Neural progenitor cell (in vitro differentiated cells): ENCODE measurements around the gene PTGER4. TPM values are rescaled to one million over a fixed set of nuclear protein-coding genes. Genes with fewer than 3 reads are reported as not detected.

Source experiments
- DNase-seq: peaks from one replicate; pipeline ENCODE4 v3.0.0-alpha.2; 2016; ENCODE audit warnings: low spot score
- H2AFZ ChIP-seq: fragments of 200-600 bp; sonication (generic); replicated peaks from 2 replicates; pipeline ENCODE4 v1.6.1; 2016; ENCODE audit warnings: antibody characterized with exemption
- H3F3A ChIP-seq: fragments of 200-600 bp; sonication (generic); 2 replicates; pipeline ENCODE4 v1.6.1; 2016; ENCODE audit warnings: antibody characterized with exemption, low read depth
- H3K27ac ChIP-seq: fragments of 200-600 bp; sonication (generic); 2 replicates; pipeline ENCODE4 v1.5.1; 2016; ENCODE audit warnings: mild to moderate bottlenecking
- H3K27me3 ChIP-seq: fragments of 200-600 bp; sonication (generic); 2 replicates; pipeline ENCODE4 v1.6.1; 2016; ENCODE audit warnings: mild to moderate bottlenecking, moderate library complexity
- H3K36me3 ChIP-seq: fragments of 200-600 bp; sonication (generic); 2 replicates; pipeline ENCODE4 v1.5.1; 2016
- H3K4me1 ChIP-seq: fragments of 200-600 bp; sonication (generic); 2 replicates; pipeline ENCODE4 v1.6.1; 2016; ENCODE audit warnings: mixed run types
- H3K4me2 ChIP-seq: fragments of 200-600 bp; sonication (generic); 2 replicates; pipeline ENCODE4 v1.6.1; 2016
- H3K4me3 ChIP-seq: fragments of 200-600 bp; sonication (generic); 2 replicates; pipeline ENCODE4 v1.5.1; 2016
- H3K79me2 ChIP-seq: fragments of 200-600 bp; sonication (generic); 2 replicates; pipeline ENCODE4 v1.6.1; 2016; ENCODE audit warnings: low read depth
- H3K9ac ChIP-seq: fragments of 200-600 bp; sonication (generic); 2 replicates; pipeline ENCODE4 v1.6.1; 2016
- H3K9me3 ChIP-seq: fragments of 200-600 bp; sonication (generic); 2 replicates; pipeline ENCODE4 v1.5.1; 2016; ENCODE audit warnings: low read depth
- H4K20me1 ChIP-seq: fragments of 200-600 bp; sonication (generic); 2 replicates; pipeline ENCODE4 v1.6.1; 2016; ENCODE audit warnings: low read depth
- H3K27ac Mint-ChIP-seq: 3 replicates; pipeline ENCODE4 v1.8.0; 2021; ENCODE audit warnings: mixed read lengths
- H3K27me3 Mint-ChIP-seq: 2 replicates; pipeline ENCODE4 v1.8.0; 2022; ENCODE audit warnings: low read depth, mild to moderate bottlenecking, inconsistent platforms, moderate library complexity, mixed read lengths; ENCODE audit not compliant: insufficient read depth
- H3K36me3 Mint-ChIP-seq: 3 replicates; pipeline ENCODE4 v1.8.0; 2021; ENCODE audit warnings: mixed read lengths
- H3K4me1 Mint-ChIP-seq: 3 replicates; pipeline ENCODE4 v1.8.0; 2021; ENCODE audit warnings: mixed read lengths
- H3K4me3 Mint-ChIP-seq: 3 replicates; pipeline ENCODE4 v1.8.0; 2021; ENCODE audit warnings: mild to moderate bottlenecking, moderate library complexity, mixed read lengths
- H3K9me3 Mint-ChIP-seq: 3 replicates; pipeline ENCODE4 v1.8.0; 2020; ENCODE audit warnings: mixed read lengths
- EZH2 ChIP-seq: fragments of 200-600 bp; sonication (generic); IDR thresholded peaks from 2 replicates; pipeline ENCODE4 v1.6.1; 2017; ENCODE audit warnings: antibody characterized with exemption, mild to moderate bottlenecking, moderate library complexity
- EZH2phosphoT487 ChIP-seq: fragments of 200-600 bp; sonication (generic); IDR thresholded peaks from 2 replicates; pipeline ENCODE4 v1.6.1; 2017; ENCODE audit warnings: antibody characterized with exemption
- total RNA-seq: library from RNA; depleted of rRNA; stranded (reverse); fragments of >200 nt; gene quantifications from 2 replicates; pipeline ENCODE4 v1.2.3, GENCODE V29; 2015; ENCODE audit warnings: low replicate concordance
- TF ChIP-seq, protein P1 (sequence below): fragments of 200-600 bp; sonication (generic); IDR thresholded peaks from 2 replicates; pipeline ENCODE4 v1.5.1; 2017; ENCODE audit warnings: antibody characterized with exemption, mild to moderate bottlenecking

PTGER4 gene
- total RNA-seq = 0.65 TPM in 1 of 2 replicates, not detected in the other

DNA sequence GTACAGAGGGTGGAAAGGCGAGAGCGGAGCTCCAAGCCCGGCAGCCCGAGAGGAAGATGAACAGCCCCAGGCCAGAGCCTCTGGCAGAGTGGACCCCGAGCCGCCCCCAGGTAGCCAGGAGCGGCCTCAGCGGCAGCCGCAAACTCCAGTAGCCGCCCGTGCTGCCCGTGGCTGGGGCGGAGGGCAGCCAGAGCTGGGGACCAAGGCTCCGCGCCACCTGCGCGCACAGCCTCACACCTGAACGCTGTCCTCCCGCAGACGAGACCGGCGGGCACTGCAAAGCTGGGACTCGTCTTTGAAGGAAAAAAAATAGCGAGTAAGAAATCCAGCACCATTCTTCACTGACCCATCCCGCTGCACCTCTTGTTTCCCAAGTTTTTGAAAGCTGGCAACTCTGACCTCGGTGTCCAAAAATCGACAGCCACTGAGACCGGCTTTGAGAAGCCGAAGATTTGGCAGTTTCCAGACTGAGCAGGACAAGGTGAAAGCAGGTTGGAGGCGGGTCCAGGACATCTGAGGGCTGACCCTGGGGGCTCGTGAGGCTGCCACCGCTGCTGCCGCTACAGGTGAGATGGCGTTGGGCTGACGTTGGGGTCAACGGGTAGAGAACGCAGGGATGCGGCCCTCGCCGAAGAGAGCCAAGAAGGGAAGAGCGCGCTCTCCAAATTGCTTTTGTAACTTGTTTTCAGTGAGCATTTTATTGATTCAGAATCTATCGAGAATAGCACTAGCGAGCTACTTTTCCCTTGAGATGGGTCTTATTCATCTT, at the start of gene PTGER4:
TSS of gene PTGER4 (plus strand) at position 3 of the 769 bp plus-strand sequence. CDS start 1,079 bp downstream, outside the sequence.
- H2AFZ ChIP-seq = peak within 1 kb of the TSS; percentile 94
- no peaks in the 10 kb centered on the region for H3K79me2 ChIP-seq
- no peak within 1 kb of the TSS for H3K9ac ChIP-seq
- no peaks in the 10 kb centered on the region for H3K36me3 ChIP-seq
- peak within 1 kb of the TSS; percentile 68 for H3K4me3 ChIP-seq
- H3K9me3 Mint-ChIP-seq = no peaks in the 10 kb centered on the region
- peaks cover 16% of the 10 kb centered on the region for H3F3A ChIP-seq
- peaks cover 36% of the 10 kb centered on the region for H3K4me1 Mint-ChIP-seq
- peaks cover 79% of the 10 kb centered on the region for H3K27me3 ChIP-seq
- H3K27ac Mint-ChIP-seq = no peak within 1 kb of the TSS
- peak within 1 kb of the TSS; percentile 92 for H3K4me3 Mint-ChIP-seq
- peaks cover 35% of the 10 kb centered on the region for H3K27me3 Mint-ChIP-seq
- H3K4me1 ChIP-seq = peaks cover 27% of the 10 kb centered on the region
- H3K9me3 ChIP-seq = no peaks in the 10 kb centered on the region
- no peaks in the 10 kb centered on the region for H3K36me3 Mint-ChIP-seq
- TF ChIP-seq EZH2phosphoT487 (peak; percentile 9), EZH2 (peak; percentile 40)
- TF ChIP-seq, protein P1, sequence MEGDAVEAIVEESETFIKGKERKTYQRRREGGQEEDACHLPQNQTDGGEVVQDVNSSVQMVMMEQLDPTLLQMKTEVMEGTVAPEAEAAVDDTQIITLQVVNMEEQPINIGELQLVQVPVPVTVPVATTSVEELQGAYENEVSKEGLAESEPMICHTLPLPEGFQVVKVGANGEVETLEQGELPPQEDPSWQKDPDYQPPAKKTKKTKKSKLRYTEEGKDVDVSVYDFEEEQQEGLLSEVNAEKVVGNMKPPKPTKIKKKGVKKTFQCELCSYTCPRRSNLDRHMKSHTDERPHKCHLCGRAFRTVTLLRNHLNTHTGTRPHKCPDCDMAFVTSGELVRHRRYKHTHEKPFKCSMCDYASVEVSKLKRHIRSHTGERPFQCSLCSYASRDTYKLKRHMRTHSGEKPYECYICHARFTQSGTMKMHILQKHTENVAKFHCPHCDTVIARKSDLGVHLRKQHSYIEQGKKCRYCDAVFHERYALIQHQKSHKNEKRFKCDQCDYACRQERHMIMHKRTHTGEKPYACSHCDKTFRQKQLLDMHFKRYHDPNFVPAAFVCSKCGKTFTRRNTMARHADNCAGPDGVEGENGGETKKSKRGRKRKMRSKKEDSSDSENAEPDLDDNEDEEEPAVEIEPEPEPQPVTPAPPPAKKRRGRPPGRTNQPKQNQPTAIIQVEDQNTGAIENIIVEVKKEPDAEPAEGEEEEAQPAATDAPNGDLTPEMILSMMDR = no peak
- peak; percentile 29 for DNase-seq
- H3K27ac ChIP-seq = no peak within 1 kb of the TSS
- peaks cover 21% of the 10 kb centered on the region for H4K20me1 ChIP-seq
- peak within 1 kb of the TSS; percentile 94 for H3K4me2 ChIP-seq

DNA sequence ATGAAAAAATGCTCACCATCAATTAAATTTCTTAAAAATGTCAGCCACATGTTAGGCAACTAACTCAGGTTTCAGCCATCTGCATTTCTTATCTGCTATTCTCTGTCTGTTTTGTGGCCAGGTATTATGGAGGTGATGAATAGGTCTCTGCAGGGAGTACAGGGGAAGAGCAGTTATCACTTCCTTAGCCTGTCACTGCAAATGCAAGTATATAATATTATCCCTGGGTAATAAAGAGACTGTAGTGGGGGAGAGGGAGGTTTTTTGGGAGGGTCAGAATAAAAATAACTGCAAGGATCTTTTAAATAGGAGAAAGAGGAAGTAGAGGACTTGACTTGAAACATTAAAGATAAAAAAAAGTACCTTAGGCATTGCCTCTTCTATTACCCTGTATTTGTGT, 49.6 kb upstream of the PTGER4 start:
- no peak for DNase-seq
- no peaks in the 10 kb centered on the region for H3K79me2 ChIP-seq
- no peak for TF ChIP-seq EZH2
- no peak for TF ChIP-seq EZH2phosphoT487
- TF ChIP-seq, protein P1 = no peak
- no peaks in the 10 kb centered on the region for H3K4me1 ChIP-seq
- no peak overlapping the region for H3K27ac ChIP-seq
- no peaks in the 10 kb centered on the region for H3K27me3 ChIP-seq
- no peak overlapping the region for H3K4me2 ChIP-seq
- H3K9me3 ChIP-seq = no peaks in the 10 kb centered on the region
- H3K4me3 Mint-ChIP-seq = no peak overlapping the region
- no peaks in the 10 kb centered on the region for H3F3A ChIP-seq
- H3K9me3 Mint-ChIP-seq = no peaks in the 10 kb centered on the region
- peaks cover 8% of the 10 kb centered on the region for H3K27me3 Mint-ChIP-seq
- no peaks in the 10 kb centered on the region for H3K36me3 ChIP-seq
- no peak overlapping the region for H3K9ac ChIP-seq
- no peak overlapping the region for H3K27ac Mint-ChIP-seq
- no peak overlapping the region for H3K4me3 ChIP-seq
- no peaks in the 10 kb centered on the region for H3K36me3 Mint-ChIP-seq
- H3K4me1 Mint-ChIP-seq = no peaks in the 10 kb centered on the region
- H4K20me1 ChIP-seq = no peaks in the 10 kb centered on the region
- H2AFZ ChIP-seq = no peak overlapping the region

DNA sequence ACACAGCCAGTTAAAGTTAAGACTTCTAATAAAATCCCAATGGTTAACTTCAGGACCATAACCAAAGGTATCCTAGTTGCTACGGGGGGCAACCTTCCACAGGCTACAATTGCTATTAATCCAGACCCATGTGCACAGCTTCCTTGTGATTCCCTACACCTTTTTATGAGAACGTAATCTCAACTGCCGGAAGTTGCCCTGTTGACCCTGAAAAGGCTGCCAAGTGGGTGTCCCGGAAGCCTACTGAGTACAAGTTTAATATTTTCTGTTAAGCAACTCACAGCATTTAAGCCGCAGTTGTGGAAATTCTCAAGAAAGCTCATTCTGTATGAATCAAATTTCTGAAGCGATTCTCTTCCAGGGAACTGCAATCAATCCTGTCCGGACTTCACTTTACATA, 48.5 kb upstream of the PTGER4 start:
- TF ChIP-seq EZH2 (no peak), EZH2phosphoT487 (no peak)
- TF ChIP-seq, protein P1 = no peak

More for the DNA sequence above, 48.5 kb upstream of the PTGER4 start:
- Mint-ChIP-seq H3K4me3 (no peak overlapping the region), H3K36me3 (no peaks in the 10 kb centered on the region), H3K27me3 (peaks cover 8% of the 10 kb centered on the region), H3K4me1 (no peaks in the 10 kb centered on the region), H3K27ac (no peak overlapping the region), H3K9me3 (peaks cover 6% of the 10 kb centered on the region)
- Histone ChIP-seq H3K27me3 (no peaks in the 10 kb centered on the region), H3K27ac (no peak overlapping the region), H4K20me1 (no peaks in the 10 kb centered on the region), H2AFZ (no peak overlapping the region), H3K4me3 (no peak overlapping the region), H3K4me1 (no peaks in the 10 kb centered on the region), H3K36me3 (no peaks in the 10 kb centered on the region), H3K9me3 (no peaks in the 10 kb centered on the region), H3K4me2 (no peak overlapping the region), H3K79me2 (no peaks in the 10 kb centered on the region), H3K9ac (no peak overlapping the region), H3F3A (no peaks in the 10 kb centered on the region)
- no peak for DNase-seq
